GM13976 (cell line): ENCODE data around the gene PACSIN2.

Source experiments
- DNase-seq: peaks from one replicate; pipeline ENCODE4 v3.0.0; 2012; ENCODE audit warnings: low spot score
- in situ Hi-C: fragments of 300-500 bp; cut with MboI; formaldehyde crosslinking; loops from one replicate; pipeline ENCODE4 v1.12.0; 2022; ENCODE audit warnings: low sequenced_read_pairs, mixed read lengths, inconsistent platforms; ENCODE audit not compliant: unreplicated experiment
- TF ChIP-seq, protein P1 (sequence below): IDR thresholded peaks from 2 replicates; pipeline ENCODE4 v1.5.1; 2012; ENCODE audit warnings: borderline replicate concordance, mild to moderate bottlenecking; ENCODE audit not compliant: insufficient read depth; ENCODE audit errors: extremely low read depth, missing control alignments, control extremely low read depth

Gene PACSIN2

GRCh38 chr22:42869463-42869862 is 145.5 kb downstream of the PACSIN2 start:
- in situ Hi-C loops: loop anchor here (10.0 kb wide), 1 partner anchor 165 kb away; no protein-coding TSS in a partner anchor
- TF ChIP-seq, protein P1, sequence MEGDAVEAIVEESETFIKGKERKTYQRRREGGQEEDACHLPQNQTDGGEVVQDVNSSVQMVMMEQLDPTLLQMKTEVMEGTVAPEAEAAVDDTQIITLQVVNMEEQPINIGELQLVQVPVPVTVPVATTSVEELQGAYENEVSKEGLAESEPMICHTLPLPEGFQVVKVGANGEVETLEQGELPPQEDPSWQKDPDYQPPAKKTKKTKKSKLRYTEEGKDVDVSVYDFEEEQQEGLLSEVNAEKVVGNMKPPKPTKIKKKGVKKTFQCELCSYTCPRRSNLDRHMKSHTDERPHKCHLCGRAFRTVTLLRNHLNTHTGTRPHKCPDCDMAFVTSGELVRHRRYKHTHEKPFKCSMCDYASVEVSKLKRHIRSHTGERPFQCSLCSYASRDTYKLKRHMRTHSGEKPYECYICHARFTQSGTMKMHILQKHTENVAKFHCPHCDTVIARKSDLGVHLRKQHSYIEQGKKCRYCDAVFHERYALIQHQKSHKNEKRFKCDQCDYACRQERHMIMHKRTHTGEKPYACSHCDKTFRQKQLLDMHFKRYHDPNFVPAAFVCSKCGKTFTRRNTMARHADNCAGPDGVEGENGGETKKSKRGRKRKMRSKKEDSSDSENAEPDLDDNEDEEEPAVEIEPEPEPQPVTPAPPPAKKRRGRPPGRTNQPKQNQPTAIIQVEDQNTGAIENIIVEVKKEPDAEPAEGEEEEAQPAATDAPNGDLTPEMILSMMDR: no peak

DNA sequence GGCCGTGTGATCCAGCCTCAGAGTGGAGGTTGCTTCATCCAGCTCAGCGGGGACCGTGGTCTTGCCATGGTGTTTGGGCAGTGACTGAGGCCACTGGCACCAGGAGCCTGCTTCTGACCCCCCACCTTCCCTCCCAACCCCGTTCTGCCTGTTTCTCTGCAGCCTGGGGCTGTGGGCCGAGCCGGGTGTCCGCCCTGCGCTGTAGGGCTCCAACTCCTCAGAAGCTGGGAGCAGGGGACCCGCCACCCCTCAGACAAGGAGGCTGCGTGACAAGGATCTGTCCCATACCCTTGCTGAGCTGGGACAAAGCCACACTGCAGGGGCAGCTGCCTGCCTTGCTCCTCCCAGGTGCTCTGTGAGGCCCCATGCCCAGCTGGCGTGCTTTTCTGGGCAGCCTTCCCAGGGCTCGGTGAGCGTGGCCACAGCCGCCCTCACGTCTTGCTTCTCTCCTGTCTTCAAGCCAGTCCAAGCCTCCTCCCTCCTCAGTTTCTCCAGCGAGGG is 146.1 kb downstream of the PACSIN2 start:
- peak; percentile 25 for DNase-seq
- TF ChIP-seq, protein P1: no peak
- in situ Hi-C loops: loop anchor here (10.0 kb wide), 1 partner anchor 166 kb away; no protein-coding TSS in a partner anchor

More at GRCh38 chr22:42869463-42869862, 145.5 kb downstream of the PACSIN2 start:
- DNase-seq: no peak

DNA sequence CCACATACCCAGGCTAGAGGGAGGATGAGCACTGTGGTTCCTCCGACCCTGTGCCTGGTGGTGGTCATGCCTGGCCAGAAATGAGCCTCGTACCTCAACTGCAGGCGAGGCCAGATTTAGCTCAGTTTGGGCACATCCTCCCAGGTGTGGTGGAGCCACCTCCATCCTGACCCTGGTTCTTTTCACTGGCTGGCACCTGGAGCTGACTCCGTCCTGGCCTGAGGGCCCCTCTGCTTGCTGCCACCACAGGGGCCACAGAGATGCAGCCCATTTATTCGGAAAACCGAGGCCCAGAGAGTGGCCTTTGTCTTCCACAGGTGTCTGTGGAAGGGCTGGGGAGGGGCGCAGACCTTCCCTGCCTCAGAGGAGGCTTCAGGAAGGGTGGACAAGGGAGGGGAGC is 148.8 kb downstream of the PACSIN2 start:
- TF ChIP-seq, protein P1: no peak
- in situ Hi-C loops: loop anchor here (10.0 kb wide), 1 partner anchor 169 kb away; no protein-coding TSS in a partner anchor
- no peak for DNase-seq

DNA sequence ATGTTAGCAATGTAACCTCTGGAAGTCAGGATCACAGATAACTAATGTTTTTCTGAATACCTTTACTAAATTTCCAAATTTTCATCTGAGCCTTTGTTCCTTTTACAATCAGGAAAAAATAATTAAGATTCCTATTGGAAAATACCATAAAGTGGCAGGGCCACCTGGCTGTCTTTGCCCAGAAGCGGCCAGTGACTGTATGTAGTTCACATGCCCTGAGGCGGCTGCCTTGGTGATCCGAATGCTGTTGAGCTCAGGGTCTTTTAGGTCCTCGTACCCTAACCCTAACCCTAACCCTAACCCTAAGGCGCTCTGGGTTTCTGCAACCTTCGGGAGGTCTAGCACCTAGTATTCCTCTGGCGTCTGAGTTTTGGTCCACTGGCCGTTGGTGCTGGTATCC is 149.4 kb downstream of the PACSIN2 start:
- DNase-seq: no peak
- TF ChIP-seq, protein P1: no peak
- in situ Hi-C loops: loop anchor here (10.0 kb wide), 1 partner anchor 169 kb away; no protein-coding TSS in a partner anchor

DNA sequence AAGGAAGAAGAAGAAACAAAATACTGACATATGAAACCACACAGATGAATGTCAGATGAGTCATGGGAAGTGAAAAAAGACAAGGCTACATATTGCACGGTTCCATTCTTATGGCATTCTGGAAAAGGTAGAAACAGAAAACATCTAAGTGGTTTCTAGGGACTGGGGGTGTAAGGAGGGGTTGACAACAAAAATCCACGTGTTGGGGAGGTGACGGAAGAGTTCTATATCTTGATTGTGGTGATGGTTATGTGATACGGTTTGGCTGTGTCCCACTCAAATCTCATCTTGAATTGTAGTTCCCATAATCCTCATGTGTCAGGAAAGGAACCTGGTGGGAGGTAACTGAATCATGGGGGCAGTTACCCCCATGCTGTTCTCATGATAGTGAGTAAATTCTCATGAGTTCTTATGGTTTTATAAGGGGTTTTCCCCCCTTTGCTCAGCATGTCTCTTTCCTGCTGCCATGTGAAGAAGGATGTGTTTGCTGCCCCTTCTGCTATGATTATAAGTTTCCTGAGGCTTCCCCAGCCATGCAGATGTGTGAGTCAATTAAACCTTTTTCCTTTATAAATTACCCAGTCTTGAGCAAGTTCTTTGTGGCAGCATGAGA is 151.5 kb downstream of the PACSIN2 start:
- in situ Hi-C loops: loop anchor here (10.0 kb wide), 1 partner anchor 171 kb away; no protein-coding TSS in a partner anchor
- TF ChIP-seq, protein P1: no peak
- DNase-seq: peak; percentile 50

GRCh38 chr22:42862045-42862734 is 152.8 kb downstream of the PACSIN2 start:
- TF ChIP-seq, protein P1: no peak
- no peak for DNase-seq
- in situ Hi-C loops: loop anchor here (10.0 kb wide), 1 partner anchor 173 kb away; no protein-coding TSS in a partner anchor
